ENCODE measurements around the gene CRTC1.

Gene CRTC1

DNA sequence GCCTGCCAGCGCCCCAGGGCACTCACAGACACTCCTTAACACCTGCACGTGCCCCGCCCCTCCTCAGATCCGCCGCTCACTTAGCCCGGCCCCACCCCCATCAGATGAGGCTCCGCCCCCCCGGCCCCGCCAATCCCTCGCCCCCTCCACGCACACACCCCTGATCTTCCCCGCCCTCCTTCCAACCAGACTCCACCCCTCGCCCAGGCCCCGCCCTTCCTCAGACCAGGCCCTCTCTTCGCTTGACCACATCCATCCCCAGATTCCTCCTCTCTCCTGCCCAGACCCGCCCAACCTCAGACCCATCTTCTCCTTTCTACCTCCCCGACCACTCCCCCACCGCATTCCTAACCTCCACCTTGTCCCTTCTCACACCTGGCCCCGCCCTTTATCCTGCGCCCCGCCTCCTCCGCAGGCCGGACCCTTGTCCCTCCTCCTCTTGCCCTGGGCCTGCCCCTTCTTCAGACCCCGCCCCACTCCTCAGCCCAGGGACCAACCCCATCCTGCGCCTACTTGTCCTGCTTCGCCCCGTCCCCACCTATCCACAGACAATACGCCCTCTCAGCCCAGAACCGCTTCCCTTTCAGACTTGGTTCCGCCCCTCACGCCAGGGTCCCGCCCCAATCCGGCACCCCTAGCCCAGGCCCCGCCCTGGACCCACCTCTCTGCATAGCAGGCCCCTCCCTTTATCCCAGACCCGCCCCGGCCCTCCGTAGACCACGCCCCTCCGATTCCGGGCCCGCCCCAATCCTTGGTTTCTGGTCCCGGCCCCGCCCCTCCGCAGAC lies 47.1 kb upstream of the CRTC1 start:
- H3K4me2 ChIP-seq (ENCODE audit: low read depth, low read length): peak overlapping the region; percentile 76

DNA sequence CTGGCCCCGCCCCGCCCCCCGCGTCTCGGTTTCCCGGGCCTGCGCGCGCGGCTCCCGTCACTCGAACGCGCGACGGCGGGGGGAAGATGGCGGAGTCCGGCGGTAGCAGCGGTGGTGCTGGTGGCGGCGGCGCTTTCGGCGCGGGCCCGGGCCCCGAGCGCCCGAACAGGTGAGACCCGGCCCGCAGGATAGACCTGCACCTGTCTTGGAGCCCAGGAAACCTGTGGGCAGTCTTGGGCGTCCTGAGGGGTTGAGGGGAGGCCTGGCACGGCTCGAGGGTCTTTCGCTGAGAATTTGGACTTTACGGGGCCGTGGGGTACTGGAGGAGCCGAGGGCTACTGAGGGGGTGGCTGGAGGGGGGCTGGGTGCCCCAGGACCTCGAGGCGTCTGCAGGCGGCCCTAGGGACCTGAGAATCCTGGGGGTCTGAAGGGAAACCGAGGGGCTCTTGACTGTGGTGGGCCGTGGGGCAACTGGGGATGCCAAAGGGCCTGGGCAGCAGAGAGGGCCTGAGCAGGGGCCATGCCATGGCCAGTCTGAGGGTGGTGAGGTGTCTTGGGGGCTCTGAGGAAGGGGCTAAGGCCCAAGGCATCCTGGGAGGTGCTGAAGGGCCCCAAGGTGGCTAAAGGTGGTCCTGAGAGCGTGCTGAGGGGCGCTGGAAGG lies 46.4 kb upstream of the CRTC1 start, which contains the start of gene KLHL26:
Gene KLHL26 (plus strand): TSS at position 60 of the 661 bp plus-strand sequence. CDS start 27 bp downstream, at position 87.
- Histone ChIP-seq H3K4me2 (ENCODE audit: low read depth, low read length) (peak within 1 kb of the TSS; percentile 99), H2AFZ (ENCODE audit: low read length) (peak within 1 kb of the TSS; percentile 95), H3K27me3 (replicated peaks; ENCODE audit: insufficient read depth, low read length) (no peaks in the 10 kb centered on the region), H3K4me1 (ENCODE audit: low read length) (peaks cover 23% of the 10 kb centered on the region), H4K20me1 (ENCODE audit: insufficient read depth, low read length) (no peaks in the 10 kb centered on the region), H3K9me2 (replicated peaks; ENCODE audit: insufficient read depth, low read length) (no peaks in the 10 kb centered on the region), H3F3A (ENCODE audit: insufficient read depth, low read length) (no peaks in the 10 kb centered on the region), H3K9me3 (replicated peaks; ENCODE audit: insufficient read depth, low read length) (no peaks in the 10 kb centered on the region), H3K79me2 (ENCODE audit: low read length) (peaks cover 37% of the 10 kb centered on the region), H3K36me3 (replicated peaks; ENCODE audit: insufficient read depth, low read length) (no peaks in the 10 kb centered on the region), H3K27ac (ENCODE audit: low read length) (peak within 1 kb of the TSS; percentile 52; the same call in 1 of the 2 replicates), H3K4me3 (ENCODE audit: low read length) (peak within 1 kb of the TSS; percentile 98), H3K9ac (ENCODE audit: low read length) (peak within 1 kb of the TSS; percentile 97)
- TF ChIP-seq EZH2phosphoT487 (IDR thresholded peaks at IDR 0.05; ENCODE audit: low read length): no peak
- TF ChIP-seq EZH2 (optimal IDR thresholded peaks at IDR 0.05; ENCODE audit: low read depth, low read length): no peak
- DNase-seq: no peak

More for the DNA sequence above, 47.1 kb upstream of the CRTC1 start:
- H2AFZ ChIP-seq (ENCODE audit: low read length): peak overlapping the region; percentile 95
- no peaks in the 10 kb centered on the region for H4K20me1 ChIP-seq (ENCODE audit: insufficient read depth, low read length)
- H3K36me3 ChIP-seq (replicated peaks; ENCODE audit: insufficient read depth, low read length): no peaks in the 10 kb centered on the region
- no peaks in the 10 kb centered on the region for H3K27me3 ChIP-seq (replicated peaks; ENCODE audit: insufficient read depth, low read length)
- H3K9ac ChIP-seq (ENCODE audit: low read length): peak overlapping the region; percentile 38; the same call in 1 of the 2 replicates
- H3K4me1 ChIP-seq (ENCODE audit: low read length): peaks cover 23% of the 10 kb centered on the region
- H3F3A ChIP-seq (ENCODE audit: insufficient read depth, low read length): no peaks in the 10 kb centered on the region
- peak; percentile 92 for DNase-seq
- H3K4me3 ChIP-seq (ENCODE audit: low read length): peak overlapping the region; percentile 98
- TF ChIP-seq EZH2 (optimal IDR thresholded peaks at IDR 0.05; ENCODE audit: low read depth, low read length): no peak
- TF ChIP-seq, protein P1, sequence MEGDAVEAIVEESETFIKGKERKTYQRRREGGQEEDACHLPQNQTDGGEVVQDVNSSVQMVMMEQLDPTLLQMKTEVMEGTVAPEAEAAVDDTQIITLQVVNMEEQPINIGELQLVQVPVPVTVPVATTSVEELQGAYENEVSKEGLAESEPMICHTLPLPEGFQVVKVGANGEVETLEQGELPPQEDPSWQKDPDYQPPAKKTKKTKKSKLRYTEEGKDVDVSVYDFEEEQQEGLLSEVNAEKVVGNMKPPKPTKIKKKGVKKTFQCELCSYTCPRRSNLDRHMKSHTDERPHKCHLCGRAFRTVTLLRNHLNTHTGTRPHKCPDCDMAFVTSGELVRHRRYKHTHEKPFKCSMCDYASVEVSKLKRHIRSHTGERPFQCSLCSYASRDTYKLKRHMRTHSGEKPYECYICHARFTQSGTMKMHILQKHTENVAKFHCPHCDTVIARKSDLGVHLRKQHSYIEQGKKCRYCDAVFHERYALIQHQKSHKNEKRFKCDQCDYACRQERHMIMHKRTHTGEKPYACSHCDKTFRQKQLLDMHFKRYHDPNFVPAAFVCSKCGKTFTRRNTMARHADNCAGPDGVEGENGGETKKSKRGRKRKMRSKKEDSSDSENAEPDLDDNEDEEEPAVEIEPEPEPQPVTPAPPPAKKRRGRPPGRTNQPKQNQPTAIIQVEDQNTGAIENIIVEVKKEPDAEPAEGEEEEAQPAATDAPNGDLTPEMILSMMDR (IDR thresholded peaks at IDR 0.05; ENCODE audit: low read length): no peak
- no peak for TF ChIP-seq EZH2phosphoT487 (IDR thresholded peaks at IDR 0.05; ENCODE audit: low read length)
- no peaks in the 10 kb centered on the region for H3K9me3 ChIP-seq (replicated peaks; ENCODE audit: insufficient read depth, low read length)
- H3K9me2 ChIP-seq (replicated peaks; ENCODE audit: insufficient read depth, low read length): no peaks in the 10 kb centered on the region
- peak overlapping the region; percentile 52; the same call in 1 of the 2 replicates for H3K27ac ChIP-seq (ENCODE audit: low read length)
- H3K79me2 ChIP-seq (ENCODE audit: low read length): peaks cover 34% of the 10 kb centered on the region

DNA sequence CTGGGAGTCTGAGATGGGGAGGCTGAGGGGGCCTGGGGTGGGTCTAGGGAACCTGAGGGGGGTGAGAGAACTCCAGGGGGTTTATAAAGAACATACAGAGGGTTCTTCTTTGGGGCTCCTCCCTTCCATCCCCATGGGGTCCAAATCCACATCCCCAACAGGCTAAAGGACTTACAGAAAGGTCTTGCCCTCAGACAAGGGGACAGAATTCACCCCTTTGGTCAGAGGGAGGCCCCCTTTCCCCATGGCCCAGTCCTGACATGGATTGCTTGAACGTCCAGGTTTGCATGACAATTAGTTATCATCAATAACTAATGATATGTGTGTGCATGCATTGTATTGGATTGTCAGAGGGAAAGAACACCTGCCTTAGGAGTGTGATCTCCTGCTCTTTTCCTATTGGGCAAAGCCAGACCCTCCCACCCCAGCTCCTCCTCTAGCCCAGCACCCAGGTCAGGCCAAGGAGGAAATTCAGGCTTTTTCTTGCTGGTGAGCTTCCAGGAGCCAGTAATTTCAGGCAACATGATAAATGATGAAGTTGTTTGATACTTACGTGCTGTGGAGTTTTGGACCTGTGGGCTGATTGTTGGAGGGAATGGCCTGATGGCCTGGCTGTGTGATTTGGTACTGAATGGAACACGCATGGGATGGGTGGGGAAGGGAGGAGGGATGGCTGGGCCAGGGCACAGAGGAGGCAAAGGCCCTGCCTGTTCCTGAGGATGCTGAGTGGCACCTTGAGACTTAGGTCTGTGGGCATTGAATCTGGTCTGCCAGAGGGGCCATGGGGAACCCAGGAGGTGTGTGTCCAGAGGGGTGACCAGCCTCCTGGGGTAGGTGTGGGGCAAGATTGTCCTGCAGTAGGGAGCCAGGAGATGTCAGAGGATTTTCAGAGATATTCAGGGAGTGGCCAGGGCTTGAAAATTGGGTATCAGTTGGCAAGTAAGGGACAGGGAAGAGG lies 45.5 kb upstream of the CRTC1 start:
- no peaks in the 10 kb centered on the region for H3K36me3 ChIP-seq (replicated peaks; ENCODE audit: insufficient read depth, low read length)
- no peak overlapping the region for H2AFZ ChIP-seq (ENCODE audit: low read length)
- H3K9ac ChIP-seq (ENCODE audit: low read length): peak overlapping the region; percentile 97; the same call in 1 of the 2 replicates
- no peaks in the 10 kb centered on the region for H3K27me3 ChIP-seq (replicated peaks; ENCODE audit: insufficient read depth, low read length)
- H3K4me2 ChIP-seq (ENCODE audit: low read depth, low read length): peak overlapping the region; percentile 99
- H3K27ac ChIP-seq (ENCODE audit: low read length): no peak overlapping the region
- peak overlapping the region; percentile 98 for H3K4me3 ChIP-seq (ENCODE audit: low read length)
- H3K9me2 ChIP-seq (replicated peaks; ENCODE audit: insufficient read depth, low read length): no peaks in the 10 kb centered on the region
- no peaks in the 10 kb centered on the region for H3F3A ChIP-seq (ENCODE audit: insufficient read depth, low read length)
- no peaks in the 10 kb centered on the region for H3K9me3 ChIP-seq (replicated peaks; ENCODE audit: insufficient read depth, low read length)
- TF ChIP-seq EZH2phosphoT487 (IDR thresholded peaks at IDR 0.05; ENCODE audit: low read length) (no peak), EZH2 (optimal IDR thresholded peaks at IDR 0.05; ENCODE audit: low read depth, low read length) (no peak)
- TF ChIP-seq, protein P1 (IDR thresholded peaks at IDR 0.05; ENCODE audit: low read length): no peak
- no peaks in the 10 kb centered on the region for H4K20me1 ChIP-seq (ENCODE audit: insufficient read depth, low read length)
- DNase-seq: peak; percentile 28
- H3K79me2 ChIP-seq (ENCODE audit: low read length): peaks cover 37% of the 10 kb centered on the region
- H3K4me1 ChIP-seq (ENCODE audit: low read length): peaks cover 23% of the 10 kb centered on the region

All from MM.1S (cell line).